A673 (cell line): ENCODE results near the gene KCNQ1. TPM values are rescaled to one million over a fixed set of nuclear protein-coding genes. Genes with fewer than 3 reads are reported as not detected.

Source experiments
- BruUV-seq: library from RNA; stranded (reverse); fragments of 400-500 nt; replicated peaks from 2 replicates; lab custom pipeline; 2021; lab: Mats Ljungman, UMichigan
- CTCF ChIA-PET: fragments of 300-600 bp; sonication (Branson Sonifier 250); formaldehyde crosslinking; loops from one replicate; lab custom pipeline; 2022; ENCODE audit warnings: antibody characterized with exemption; lab: Charles Lee
- POLR2A ChIA-PET: fragments of 300-600 bp; sonication (Branson Sonifier 250); formaldehyde crosslinking; loops from one replicate; lab custom pipeline; 2022; ENCODE audit warnings: antibody characterized with exemption; ENCODE audit not compliant: low non-redundant PET; lab: Charles Lee
- DNase-seq: peaks from one replicate; pipeline ENCODE4 v3.0.0-alpha.2; 2015; ENCODE audit warnings: low spot score
- H3K27ac ChIP-seq: fragments of 200-600 bp; sonication (generic); 2 replicates; pipeline ENCODE4 v1.5.1; 2016; ENCODE audit warnings: mixed run types, low read depth, mild to moderate bottlenecking, mixed read lengths, antibody characterized with exemption, low read length; ENCODE audit not compliant: poor library complexity, severe bottlenecking
- H3K27me3 ChIP-seq: fragments of 200-600 bp; sonication (generic); replicated peaks from 2 replicates; pipeline ENCODE4 v1.6.1; 2017; ENCODE audit warnings: mixed run types, low read depth, mild to moderate bottlenecking, mixed read lengths, antibody characterized with exemption, low read length; ENCODE audit not compliant: insufficient read depth, poor library complexity
- H3K36me3 ChIP-seq: fragments of 200-600 bp; sonication (generic); 2 replicates; pipeline ENCODE4 v1.6.1; 2016; ENCODE audit warnings: mixed run types, mild to moderate bottlenecking, mixed read lengths, antibody characterized with exemption, low read length; ENCODE audit not compliant: insufficient read depth, poor library complexity, severe bottlenecking
- H3K4me1 ChIP-seq: fragments of 200-600 bp; sonication (generic); 2 replicates; pipeline ENCODE4 v1.6.1; 2017; ENCODE audit warnings: mixed run types, mild to moderate bottlenecking, mixed read lengths, antibody characterized with exemption, low read length; ENCODE audit not compliant: insufficient read depth, poor library complexity, severe bottlenecking
- H3K4me3 ChIP-seq: fragments of 200-600 bp; sonication (generic); 2 replicates; pipeline ENCODE4 v1.5.1; 2016; ENCODE audit warnings: low read depth, mixed run types, mild to moderate bottlenecking, mixed read lengths, low read length; ENCODE audit not compliant: poor library complexity, severe bottlenecking
- H3K9me3 ChIP-seq: fragments of 200-600 bp; sonication (generic); 2 replicates; pipeline ENCODE4 v1.6.1; 2016; ENCODE audit warnings: mixed run types, low read depth, mild to moderate bottlenecking, mixed read lengths, antibody characterized with exemption, low read length; ENCODE audit not compliant: poor library complexity, severe bottlenecking
- CTCF ChIP-seq: fragments of 300-800, 200-600 bp; sonication (generic); conservative IDR thresholded peaks from 2 replicates; pipeline ENCODE4 v1.5.1; 2017; ENCODE audit warnings: low read depth, mild to moderate bottlenecking, antibody characterized with exemption, low read length, moderate library complexity, mixed read lengths
- EZH2 ChIP-seq: fragments of 200-600 bp; sonication (generic); IDR thresholded peaks from 2 replicates; pipeline ENCODE4 v1.6.1; 2017; ENCODE audit warnings: borderline replicate concordance, low read depth, mild to moderate bottlenecking, mixed read lengths, antibody characterized with exemption, low read length; ENCODE audit not compliant: poor library complexity, severe bottlenecking
- intact Hi-C: fragments of 100-400 bp; cut with micrococcal nuclease; formaldehyde crosslinking; loops from one replicate; pipeline ENCODE4 v1.10.0; 2022; ENCODE audit not compliant: unreplicated experiment
- total RNA-seq: library from RNA; stranded (reverse); gene quantifications from 2 replicates; pipeline ENCODE4 v1.2.3, GENCODE V29; 2021

The KCNQ1 gene
- total RNA-seq, 1 experiment from 2014 or later = not detected

- CTCF ChIA-PET = no interaction called here
- no peaks in the 10 kb centered on the region for H3K4me1 ChIP-seq
- no peak overlapping the region for H3K4me3 ChIP-seq
- intact Hi-C loops = no loop called here
- POLR2A ChIA-PET = no interaction called here
- H3K27me3 ChIP-seq = no peaks in the 10 kb centered on the region
- no peaks in the 10 kb centered on the region for H3K36me3 ChIP-seq
- no peak for TF ChIP-seq CTCF
- TF ChIP-seq EZH2 = no peak
- no peaks in the 10 kb centered on the region for H3K9me3 ChIP-seq
- BruUV-seq = no TSS peak
- DNase-seq = no peak
- no peak overlapping the region for H3K27ac ChIP-seq
Measured at GRCh38 chr11:2461253-2461955, 16.6 kb downstream of the KCNQ1 start.

- no TSS peak for BruUV-seq
- no peaks in the 10 kb centered on the region for H3K36me3 ChIP-seq
- no peaks in the 10 kb centered on the region for H3K27me3 ChIP-seq
- no peak for DNase-seq
- H3K27ac ChIP-seq = no peak overlapping the region
- no peak overlapping the region for H3K4me3 ChIP-seq
- intact Hi-C loops = no loop called here
- CTCF ChIA-PET = interaction anchor here (0.6 kb wide), 1 partner anchor 41 kb away, joined by 8 read pairs; no protein-coding TSS in a partner anchor
- TF ChIP-seq EZH2 (no peak), CTCF (no peak)
- H3K9me3 ChIP-seq = no peaks in the 10 kb centered on the region
- H3K4me1 ChIP-seq = no peaks in the 10 kb centered on the region
- POLR2A ChIA-PET = no interaction called here
Measured at GRCh38 chr11:2461956-2462542, 17.2 kb downstream of the KCNQ1 start.

GRCh38 chr11:2462543-2462985 lies 17.8 kb downstream of the KCNQ1 start:
- no peak for TF ChIP-seq EZH2
- TF ChIP-seq CTCF = no peak
- ChIA-PET POLR2A (no interaction called here), CTCF (interaction anchor here (0.6 kb wide), 1 partner anchor 42 kb away, joined by 8 read pairs; no protein-coding TSS in a partner anchor)
- H3K9me3 ChIP-seq = no peaks in the 10 kb centered on the region
- intact Hi-C loops = no loop called here
- DNase-seq = no peak
- H3K4me1 ChIP-seq = no peaks in the 10 kb centered on the region
- no peak overlapping the region for H3K4me3 ChIP-seq
- H3K27ac ChIP-seq = no peak overlapping the region
- BruUV-seq = no TSS peak
- H3K27me3 ChIP-seq = no peaks in the 10 kb centered on the region
- no peaks in the 10 kb centered on the region for H3K36me3 ChIP-seq
